Activated CD4-positive, CD25-positive, alpha-beta regulatory T cell treated with anti-CD3 and anti-CD28 coated beads, Interleukin-2, amount 50 U/mL, for 24 hours (primary cell): ENCODE measurements around the gene ZNF513.

Source experiments
- ATAC-seq, 2 donors: fragments of 150-1000 bp; cut with Tn5 transposase; one replicate each; pipeline ENCODE4 v1.10.0; 2021; ENCODE audit warnings: mild to moderate bottlenecking in 1 of 2, moderate library complexity in 1 of 2

ZNF513 gene

GRCh38 chr2:27379836-27380625 is 503 bp downstream of the ZNF513 start:
- peak in 1 of 2 donors; percentile 35 for ATAC-seq

- ATAC-seq: no peak
These were observed 1.1 kb downstream of the ZNF513 start for GRCh38 chr2:27379383-27379835.

- ATAC-seq: no peak
These were observed 1.7 kb downstream of the ZNF513 start for GRCh38 chr2:27378809-27379290.

GRCh38 chr2:27378096-27378808 is 2.3 kb downstream of the ZNF513 start:
- ATAC-seq: no peak

- ATAC-seq: no peak
These were observed 2.9 kb downstream of the ZNF513 start for GRCh38 chr2:27377618-27378095.

- ATAC-seq: no peak
These were observed 3.5 kb downstream of the ZNF513 start for GRCh38 chr2:27376866-27377617.

- ATAC-seq: no peak
These were observed 4.2 kb downstream of the ZNF513 start for GRCh38 chr2:27376151-27376865.

GRCh38 chr2:27375513-27376099 is 4.9 kb downstream of the ZNF513 start:
- ATAC-seq: no peak

GRCh38 chr2:27373567-27373966 is 7.0 kb downstream of the ZNF513 start:
- no peak for ATAC-seq

- no peak for ATAC-seq
These were observed 7.6 kb downstream of the ZNF513 start for GRCh38 chr2:27372937-27373336.

GRCh38 chr2:27370816-27371620 is 9.5 kb downstream of the ZNF513 start:
- peak; percentile 4 for ATAC-seq

- peak; percentile 92 to 95 for ATAC-seq
These were observed 10.3 kb downstream of the ZNF513 start, which contains the start of the genes EIF2B4 and SNX17 for GRCh38 chr2:27370026-27370815. TSS of gene EIF2B4 (minus strand) at chr2:27370338. CDS start at chr2:27370314, 24 bp downstream. TSS of gene SNX17 (plus strand) at chr2:27370616. CDS start at chr2:27370744, 128 bp downstream.

- ATAC-seq: no peak
These were observed 11.0 kb downstream of the ZNF513 start for GRCh38 chr2:27369471-27370025.

GRCh38 chr2:27363933-27364332 is 16.6 kb downstream of the ZNF513 start:
- ATAC-seq: no peak

- ATAC-seq: no peak
These were observed 17.7 kb downstream of the ZNF513 start for GRCh38 chr2:27362678-27363420.

- peak; percentile 78 to 82 for ATAC-seq
These were observed 24.0 kb downstream of the ZNF513 start, which contains the start of gene GTF3C2 for GRCh38 chr2:27356382-27357181. TSS of gene GTF3C2 (minus strand) at chr2:27356764. CDS start at chr2:27343554, 13,210 bp downstream.

GRCh38 chr2:27356056-27356381 is 24.5 kb downstream of the ZNF513 start:
- peak; percentile 15 to 23 for ATAC-seq

- ATAC-seq: no peak
These were observed 26.0 kb downstream of the ZNF513 start for GRCh38 chr2:27354597-27354927.
